GM21723 (cell line): Measurements from ENCODE around the gene HMGB2.

ENCODE experiments used
- ATAC-seq: cut with Tn5 transposase; IDR thresholded peaks from one replicate; pipeline ENCODE4 v1.9.1; 2021; ENCODE audit warnings: mild to moderate bottlenecking, moderate library complexity; ENCODE audit not compliant: unreplicated experiment

HMGB2 gene

DNA sequence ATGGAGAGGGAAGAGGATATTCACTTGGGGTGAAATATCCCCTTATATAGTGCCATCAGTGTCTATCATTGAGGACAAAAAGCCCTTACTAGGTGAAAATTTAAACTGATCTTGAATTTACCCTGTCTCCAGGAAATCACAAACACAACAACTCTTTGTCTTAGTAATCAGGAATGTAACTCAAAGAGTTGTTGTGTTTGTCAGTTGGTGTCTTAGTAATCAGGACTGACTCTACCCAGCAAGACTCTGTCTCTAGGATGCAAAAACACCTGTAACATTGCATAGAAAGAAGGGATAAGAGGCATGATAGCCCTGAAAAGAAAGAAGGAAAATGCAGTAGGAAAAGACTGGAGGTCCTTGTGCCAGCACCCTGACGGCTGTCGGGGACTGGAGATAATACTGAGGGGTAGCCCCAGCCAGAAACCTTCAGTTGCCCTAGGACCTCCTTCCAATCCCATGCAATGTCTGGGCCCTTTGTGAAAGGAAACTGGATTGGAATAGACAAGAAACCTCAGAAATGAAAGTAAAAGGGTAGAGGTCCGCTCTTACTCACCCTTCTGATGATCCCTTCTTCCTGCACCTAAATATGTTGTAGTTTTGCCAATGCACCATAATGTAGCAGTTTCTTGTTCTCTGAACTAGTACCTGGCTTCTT is 45.3 kb downstream of the HMGB2 start:
- ATAC-seq = peak; percentile 31

DNA sequence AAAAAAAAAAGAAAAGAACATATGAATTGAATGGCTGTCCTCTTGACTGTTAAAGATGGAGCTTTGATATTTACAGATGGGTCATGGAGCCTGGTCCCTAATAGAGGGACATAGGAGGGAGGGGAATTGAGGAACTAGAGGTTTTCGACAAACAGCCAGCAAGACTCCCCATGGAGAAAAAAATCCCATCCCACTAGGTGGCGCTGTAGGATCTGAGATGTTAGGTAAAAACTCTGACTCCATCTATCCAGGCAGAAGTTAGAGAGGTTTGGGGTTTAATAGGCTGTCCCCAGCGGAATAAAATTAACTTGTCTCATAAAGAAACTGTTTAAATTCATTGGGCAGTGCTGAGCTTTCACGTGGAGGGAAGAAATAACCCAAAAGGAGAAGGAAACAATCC is 45.9 kb downstream of the HMGB2 start:
- ATAC-seq = peak; percentile 74

DNA sequence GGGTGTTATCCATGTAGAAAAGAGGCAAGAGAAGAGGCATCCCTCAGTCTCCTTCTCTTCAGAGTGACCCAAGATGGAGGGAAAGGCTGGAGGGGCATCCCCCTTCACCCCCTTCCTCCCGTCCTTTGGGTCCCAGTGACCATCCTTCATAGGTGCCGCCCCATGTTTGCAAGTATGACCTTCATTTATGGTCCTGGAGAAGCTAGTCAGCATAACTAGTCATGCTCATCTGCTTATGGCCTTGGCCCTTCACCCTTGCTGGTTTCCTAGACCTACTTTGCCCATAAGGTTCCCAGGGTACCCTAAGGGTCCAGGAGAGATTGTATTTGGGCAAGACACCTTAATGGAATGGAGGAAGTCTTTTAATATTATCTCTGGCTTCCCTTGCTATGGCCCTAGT is 46.7 kb downstream of the HMGB2 start:
- no peak for ATAC-seq

DNA sequence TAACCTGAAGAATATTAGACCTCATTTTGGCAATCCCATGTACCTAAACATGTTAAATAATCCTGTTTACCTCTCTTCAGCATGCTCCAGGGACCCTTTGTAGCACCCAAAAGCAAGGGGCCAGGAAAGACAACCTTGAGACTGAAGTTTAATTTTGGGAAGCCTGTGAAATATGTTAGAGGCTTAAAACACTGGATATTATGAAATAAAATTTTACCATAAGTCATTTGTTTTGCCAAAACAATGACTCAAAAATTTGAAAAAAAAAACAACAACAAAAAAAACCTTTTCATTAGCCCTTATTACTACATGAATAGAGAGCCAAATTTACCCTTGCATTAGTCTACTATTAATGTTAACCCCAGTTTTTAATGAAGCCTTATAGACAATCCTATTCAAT is 49.7 kb downstream of the HMGB2 start:
- ATAC-seq = no peak

DNA sequence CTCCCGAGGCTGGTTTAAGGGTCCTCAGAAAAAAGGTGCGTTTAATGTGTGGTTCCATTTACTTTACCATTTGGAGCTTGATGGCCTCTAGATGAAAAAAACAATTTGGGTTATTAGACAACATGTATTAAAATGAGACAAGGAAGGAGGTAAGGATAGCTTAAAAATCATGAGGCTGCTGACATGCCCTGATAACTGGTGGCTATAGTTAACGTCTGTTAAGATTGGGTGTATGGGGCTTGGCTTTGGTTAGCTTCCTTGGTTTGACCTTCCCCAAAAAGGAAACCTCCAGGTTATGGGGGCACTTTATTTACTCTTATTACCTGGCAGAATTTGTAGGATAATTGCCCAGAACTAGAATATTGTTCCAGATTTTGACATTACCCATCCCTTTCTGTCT is 51.5 kb downstream of the HMGB2 start:
- ATAC-seq = no peak

DNA sequence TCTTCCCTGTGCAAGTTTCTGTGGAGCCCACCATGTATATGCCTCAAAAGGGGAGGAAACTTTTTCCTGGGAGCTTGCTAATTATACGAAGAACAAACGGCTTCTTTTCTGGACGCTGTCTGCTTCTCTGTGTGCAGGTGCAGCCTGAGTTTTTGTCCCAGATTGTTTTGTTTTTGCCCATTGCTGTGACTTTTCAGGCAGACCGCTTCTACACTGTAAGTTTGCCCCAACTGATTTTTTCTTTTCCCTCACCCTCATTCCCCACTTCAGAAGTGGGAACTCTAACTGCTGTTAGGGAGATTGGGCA is 51.9 kb downstream of the HMGB2 start:
- ATAC-seq = no peak

DNA sequence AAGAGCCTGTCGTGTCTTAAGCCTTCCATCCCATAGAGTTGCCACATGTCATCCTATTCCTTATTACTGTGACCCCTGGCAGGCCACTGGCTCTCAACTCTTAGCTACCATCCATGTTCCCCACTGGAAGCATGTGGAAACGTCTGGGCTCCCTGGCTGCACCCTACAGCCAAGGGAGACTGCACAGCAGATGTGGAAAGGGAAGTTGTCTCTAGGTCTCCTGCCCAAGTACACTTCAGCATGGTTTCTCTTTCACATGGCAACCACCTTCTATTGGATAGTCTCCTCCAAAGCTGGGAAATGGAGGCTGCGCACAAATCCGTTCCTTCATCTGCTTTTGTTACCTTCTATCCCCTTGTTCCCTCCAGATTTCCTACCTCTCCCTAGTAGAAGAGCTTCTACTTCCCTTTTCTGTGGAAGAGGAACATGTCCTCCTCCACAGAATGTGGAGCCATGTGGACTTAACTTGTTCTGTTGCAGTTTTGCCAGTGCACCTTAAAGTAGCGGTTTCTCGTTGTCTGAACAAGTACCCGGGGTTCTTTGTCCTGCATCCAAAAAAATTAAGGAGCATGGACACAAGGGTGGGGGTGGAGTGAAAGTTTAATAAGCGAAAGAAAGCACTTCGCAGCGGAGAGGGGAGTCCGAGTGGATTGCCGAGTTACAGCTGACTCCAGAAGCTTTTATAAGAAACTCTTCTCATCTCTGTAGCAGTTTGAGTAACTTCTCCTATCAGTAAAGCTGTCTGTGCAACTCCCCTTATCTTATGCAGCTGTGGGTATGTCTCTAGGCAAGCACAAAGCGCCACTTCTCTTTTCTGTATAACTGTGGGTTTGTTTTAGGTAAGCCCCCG is 52.5 kb downstream of the HMGB2 start:
- peak; percentile 65 for ATAC-seq
